Brain pericyte (primary cell): ENCODE data around the gene N4BP3.

Source experiments
- DNase-seq: peaks from one replicate; pipeline ENCODE4 v3.0.0-alpha.2; 2012; ENCODE audit warnings: low read depth, low spot score

N4BP3 gene

GRCh38 chr5:178103612-178104011 lies 9.7 kb upstream of the N4BP3 start:
- no peak for DNase-seq

GRCh38 chr5:178104492-178104891 lies 8.8 kb upstream of the N4BP3 start:
- no peak for DNase-seq

- DNase-seq, result no peak
Measured at GRCh38 chr5:178106086-178106485, 7.2 kb upstream of the N4BP3 start.

GRCh38 chr5:178106556-178107239 lies 6.6 kb upstream of the N4BP3 start:
- DNase-seq, result no peak

GRCh38 chr5:178107756-178108310 lies 5.5 kb upstream of the N4BP3 start:
- DNase-seq, result no peak

GRCh38 chr5:178108446-178108845 lies 4.9 kb upstream of the N4BP3 start:
- DNase-seq, result no peak

GRCh38 chr5:178108966-178109365 lies 4.4 kb upstream of the N4BP3 start:
- DNase-seq, result no peak

GRCh38 chr5:178110511-178110910 lies 2.8 kb upstream of the N4BP3 start:
- no peak for DNase-seq

GRCh38 chr5:178111925-178112324 lies 1.4 kb upstream of the N4BP3 start:
- DNase-seq, result no peak

GRCh38 chr5:178112545-178112944 lies 787 bp upstream of the N4BP3 start:
- DNase-seq, result no peak

- DNase-seq, result no peak
Measured at GRCh38 chr5:178113841-178114324, 551 bp downstream of the N4BP3 start.

- no peak for DNase-seq
Measured at GRCh38 chr5:178114325-178115135, 1.2 kb downstream of the N4BP3 start.

GRCh38 chr5:178115136-178115813 lies 1.9 kb downstream of the N4BP3 start:
- no peak for DNase-seq

GRCh38 chr5:178115814-178116142 lies 2.4 kb downstream of the N4BP3 start:
- DNase-seq, result no peak

- DNase-seq, result no peak
Measured at GRCh38 chr5:178116143-178116885, 3.0 kb downstream of the N4BP3 start.

GRCh38 chr5:178117923-178118701 lies 4.8 kb downstream of the N4BP3 start:
- DNase-seq, result no peak

- no peak for DNase-seq
Measured at GRCh38 chr5:178119915-178120606, 6.7 kb downstream of the N4BP3 start.

- DNase-seq, result no peak
Measured at GRCh38 chr5:178120607-178121357, 7.5 kb downstream of the N4BP3 start.
